Mesenchymal stem cell (in vitro differentiated cells and primary cell): ENCODE measurements around the gene PTPRE.

ENCODE experiments used
- DNase-seq: peaks from one replicate; pipeline ENCODE4 v3.0.0-alpha.2; 2013
- H2AFZ ChIP-seq: one replicate; pipeline ENCODE4 v1.6.1; 2013; ENCODE audit warnings: low read depth, mild to moderate bottlenecking, control low read depth, inconsistent platforms, low read length, moderate library complexity
- H2AK5ac ChIP-seq: 2 replicates; pipeline ENCODE4 v1.6.1; 2013; ENCODE audit warnings: low read length, moderate library complexity, mild to moderate bottlenecking, inconsistent platforms; ENCODE audit not compliant: severe bottlenecking
- H2BK120ac ChIP-seq: one replicate; pipeline ENCODE4 v1.6.1; 2013; ENCODE audit warnings: low read depth, mild to moderate bottlenecking, inconsistent platforms, low read length, moderate library complexity
- H2BK12ac ChIP-seq, 2 experiments: one replicate each; pipeline ENCODE4 v1.6.1; 2013; ENCODE audit warnings: inconsistent platforms in 2 of 2, low read length in 2 of 2, mild to moderate bottlenecking in 2 of 2, moderate library complexity in 2 of 2, control low read depth in 1 of 2
- H2BK15ac ChIP-seq: one replicate; pipeline ENCODE4 v1.6.1; 2013; ENCODE audit warnings: mild to moderate bottlenecking, low read depth, inconsistent platforms; ENCODE audit not compliant: poor library complexity, severe bottlenecking
- H2BK5ac ChIP-seq: 2 replicates; pipeline ENCODE4 v1.6.1; 2013; ENCODE audit warnings: low read depth, mild to moderate bottlenecking, low read length, control low read depth, inconsistent platforms; ENCODE audit not compliant: poor library complexity, severe bottlenecking
- H3K14ac ChIP-seq, 2 experiments: one replicate each; pipeline ENCODE4 v1.6.1; 2013; ENCODE audit warnings: inconsistent platforms in 2 of 2, low read length in 2 of 2, control low read depth in 1 of 2, mild to moderate bottlenecking in 1 of 2, moderate library complexity in 1 of 2
- H3K18ac ChIP-seq, 2 experiments: one replicate each; pipeline ENCODE4 v1.6.1; 2013; ENCODE audit warnings: inconsistent platforms in 2 of 2, low read length in 2 of 2, control low read depth in 1 of 2, low read depth in 1 of 2, mild to moderate bottlenecking in 1 of 2
- H3K23ac ChIP-seq, 2 experiments: one replicate each; pipeline ENCODE4 v1.6.1; 2013; ENCODE audit warnings: inconsistent platforms in 2 of 2, low read length in 2 of 2, mild to moderate bottlenecking in 2 of 2, moderate library complexity in 2 of 2, control low read depth in 1 of 2
- H3K27ac ChIP-seq: 2 replicates; pipeline ENCODE4 v1.5.1; 2013; ENCODE audit warnings: mild to moderate bottlenecking, moderate library complexity, low read length, control low read depth, inconsistent platforms; ENCODE audit not compliant: poor library complexity, severe bottlenecking
- H3K27me3 ChIP-seq, 2 experiments: 2 replicates each; pipeline versions ENCODE4 v1.6.1 to v1.7.0; 2013; ENCODE audit warnings: low read length in 2 of 2, mild to moderate bottlenecking in 2 of 2, moderate library complexity in 2 of 2, control low read depth in 1 of 2, inconsistent platforms in 1 of 2; ENCODE audit not compliant: control insufficient read depth in 1 of 2, insufficient read depth in 1 of 2
- H3K36me3 ChIP-seq, 2 experiments: 2 replicates each; pipeline versions ENCODE4 v1.6.1 to v1.7.0; 2013; ENCODE audit warnings: low read length in 2 of 2, control low read depth in 1 of 2, inconsistent platforms in 1 of 2, low read depth in 1 of 2, mild to moderate bottlenecking in 1 of 2; ENCODE audit not compliant: insufficient read depth in 2 of 2, control insufficient read depth in 1 of 2
- H3K4ac ChIP-seq, 2 experiments: one replicate each; pipeline ENCODE4 v1.6.1; 2013; ENCODE audit warnings: inconsistent platforms in 2 of 2, low read length in 2 of 2, mild to moderate bottlenecking in 2 of 2, moderate library complexity in 2 of 2, control low read depth in 1 of 2, low read depth in 1 of 2
- H3K4me1 ChIP-seq: 2 replicates; pipeline ENCODE4 v1.6.1; 2013; ENCODE audit warnings: low read depth, low read length, control low read depth; ENCODE audit not compliant: control insufficient read depth, insufficient read depth
- H3K4me2 ChIP-seq: 2 replicates; pipeline ENCODE4 v1.6.1; 2013; ENCODE audit warnings: low read length, mild to moderate bottlenecking, inconsistent platforms; ENCODE audit not compliant: poor library complexity, severe bottlenecking
- H3K4me3 ChIP-seq, 2 experiments: 2 replicates each; pipeline versions ENCODE4 v1.5.1 to v1.7.0; 2013; ENCODE audit warnings: low read length in 2 of 2, mild to moderate bottlenecking in 2 of 2, control low read depth in 1 of 2, low read depth in 1 of 2; ENCODE audit not compliant: insufficient read depth in 1 of 2
- H3K79me1 ChIP-seq: replicated peaks from 2 replicates; pipeline ENCODE4 v1.6.1; 2013; ENCODE audit warnings: mild to moderate bottlenecking, control low read depth, low read length, inconsistent platforms; ENCODE audit not compliant: poor library complexity, severe bottlenecking
- H3K9ac ChIP-seq: 2 replicates; pipeline ENCODE4 v1.7.0; 2013; ENCODE audit warnings: mild to moderate bottlenecking, low read length, moderate library complexity
- H3K9me3 ChIP-seq: 2 replicates; pipeline ENCODE4 v1.7.0; 2013; ENCODE audit warnings: mild to moderate bottlenecking, low read length; ENCODE audit not compliant: control insufficient read depth
- H4K8ac ChIP-seq: one replicate; pipeline ENCODE4 v1.6.1; 2013; ENCODE audit warnings: inconsistent platforms, mild to moderate bottlenecking, low read length, moderate library complexity
- H4K91ac ChIP-seq: one replicate; pipeline ENCODE4 v1.6.1; 2013; ENCODE audit warnings: mild to moderate bottlenecking, low read length, inconsistent platforms
- WGBS: methylation state at CpG from one replicate; pipeline ENCODE4 v1.1.7; 2013; ENCODE audit warnings: mixed read lengths; 5-methylcytosine and 5-hydroxymethylcytosine counted together

PTPRE gene

GRCh38 chr10:127894146-127894545 is 12.8 kb upstream of the PTPRE start:
- WGBS, result no CpG with 5 or more reads among the region's 1 CpG
- no peak overlapping the region for H3K23ac ChIP-seq

DNA sequence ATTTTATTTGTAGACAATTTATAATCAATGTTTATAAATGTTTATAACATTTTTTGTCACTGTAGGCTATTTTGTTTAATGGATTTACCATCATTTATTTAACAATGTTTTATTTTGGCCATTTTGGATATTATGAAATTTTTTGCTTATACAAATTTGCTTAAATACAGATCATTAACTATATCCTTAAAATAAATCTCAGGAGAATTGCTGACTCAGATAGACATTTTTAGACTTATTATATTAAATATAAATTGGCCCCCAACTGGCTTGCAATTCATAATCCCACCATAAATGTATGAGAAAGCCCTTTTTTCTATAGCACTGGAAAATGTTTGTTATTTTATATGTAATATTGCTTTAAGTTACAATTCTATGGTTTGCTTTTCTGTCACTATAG is 10.3 kb upstream of the PTPRE start:
- no peak overlapping the region for H3K4me3 ChIP-seq
- no peaks in the 10 kb centered on the region for H3K79me1 ChIP-seq
- H3K4me2 ChIP-seq, result no peak overlapping the region
- no peak overlapping the region for H2BK5ac ChIP-seq
- no peak overlapping the region for H2BK120ac ChIP-seq
- H3K14ac ChIP-seq, result no peak overlapping the region
- no peaks in the 10 kb centered on the region for H3K4me1 ChIP-seq
- no peak overlapping the region for H2BK12ac ChIP-seq
- H2BK15ac ChIP-seq, result no peak overlapping the region
- no peaks in the 10 kb centered on the region for H3K27me3 ChIP-seq
- no peak overlapping the region for H4K91ac ChIP-seq
- H3K9ac ChIP-seq, result no peak overlapping the region
- no peak overlapping the region for H3K27ac ChIP-seq
- no peak overlapping the region for H3K4ac ChIP-seq
- H2AK5ac ChIP-seq, result no peak overlapping the region
- H3K18ac ChIP-seq, result no peak overlapping the region
- no peaks in the 10 kb centered on the region for H3K9me3 ChIP-seq
- no peak overlapping the region for H4K8ac ChIP-seq
- no peak overlapping the region for H2AFZ ChIP-seq
- no peaks in the 10 kb centered on the region for H3K36me3 ChIP-seq
- H3K23ac ChIP-seq, result no peak overlapping the region
- no peak for DNase-seq

More at GRCh38 chr10:127894146-127894545, 12.8 kb upstream of the PTPRE start:
- Histone ChIP-seq H3K4me3 (no peak overlapping the region), H4K91ac (no peak overlapping the region), H3K79me1 (no peaks in the 10 kb centered on the region), H3K4me1 (peaks cover 3% of the 10 kb centered on the region), H3K27me3 (no peaks in the 10 kb centered on the region), H4K8ac (no peak overlapping the region), H3K9me3 (no peaks in the 10 kb centered on the region), H2BK120ac (no peak overlapping the region), H2BK15ac (no peak overlapping the region), H2BK5ac (no peak overlapping the region), H2AFZ (no peak overlapping the region), H3K36me3 (no peaks in the 10 kb centered on the region), H3K27ac (no peak overlapping the region), H3K18ac (no peak overlapping the region), H2AK5ac (no peak overlapping the region), H3K4me2 (no peak overlapping the region), H3K14ac (no peak overlapping the region), H2BK12ac (no peak overlapping the region), H3K9ac (no peak overlapping the region), H3K4ac (no peak overlapping the region)
- no peak for DNase-seq

GRCh38 chr10:127897177-127897576 is 9.7 kb upstream of the PTPRE start:
- 80% methylated on average over 1 of the region's 2 CpGs for WGBS
- no peak overlapping the region for H2AFZ ChIP-seq
- H3K9me3 ChIP-seq, result no peaks in the 10 kb centered on the region
- H3K9ac ChIP-seq, result no peak overlapping the region
- H3K14ac ChIP-seq, result no peak overlapping the region
- no peak overlapping the region for H3K18ac ChIP-seq
- H3K4me3 ChIP-seq, result no peak overlapping the region
- H4K8ac ChIP-seq, result no peak overlapping the region
- no peak overlapping the region for H2BK120ac ChIP-seq
- H3K27me3 ChIP-seq, result no peaks in the 10 kb centered on the region
- no peak overlapping the region for H3K4me2 ChIP-seq
- H3K79me1 ChIP-seq, result no peaks in the 10 kb centered on the region
- no peak overlapping the region for H2BK15ac ChIP-seq
- no peaks in the 10 kb centered on the region for H3K36me3 ChIP-seq
- H3K27ac ChIP-seq, result no peak overlapping the region
- H2BK5ac ChIP-seq, result no peak overlapping the region
- H3K4me1 ChIP-seq, result no peaks in the 10 kb centered on the region
- H3K23ac ChIP-seq, result no peak overlapping the region
- H3K4ac ChIP-seq, result no peak overlapping the region
- no peak overlapping the region for H2BK12ac ChIP-seq
- no peak for DNase-seq
- H2AK5ac ChIP-seq, result no peak overlapping the region
- H4K91ac ChIP-seq, result no peak overlapping the region

- no peak overlapping the region for H3K27ac ChIP-seq
- H2BK12ac ChIP-seq, result no peak overlapping the region
- H3K9ac ChIP-seq, result no peak overlapping the region
- H2AFZ ChIP-seq, result no peak overlapping the region
- no peak for DNase-seq
- H3K27me3 ChIP-seq, result peaks cover 0 to 2% of the 10 kb centered on the region in 2 experiments
- H4K8ac ChIP-seq, result no peak overlapping the region
- H3K79me1 ChIP-seq, result no peaks in the 10 kb centered on the region
- H3K18ac ChIP-seq, result no peak overlapping the region
- H3K9me3 ChIP-seq, result no peaks in the 10 kb centered on the region
- no peak overlapping the region for H2AK5ac ChIP-seq
- no peak overlapping the region for H3K4me3 ChIP-seq
- H3K4me2 ChIP-seq, result no peak overlapping the region
- no peaks in the 10 kb centered on the region for H3K4me1 ChIP-seq
- no peak overlapping the region for H2BK5ac ChIP-seq
- no peak overlapping the region for H3K14ac ChIP-seq
- H2BK15ac ChIP-seq, result no peak overlapping the region
- H4K91ac ChIP-seq, result no peak overlapping the region
- no peak overlapping the region for H3K4ac ChIP-seq
- H3K23ac ChIP-seq, result no peak overlapping the region
- H2BK120ac ChIP-seq, result no peak overlapping the region
- no peaks in the 10 kb centered on the region for H3K36me3 ChIP-seq
- WGBS, result 14% methylated on average over 1 of the region's 3 CpGs
Measured at GRCh38 chr10:127899766-127900387, 7.0 kb upstream of the PTPRE start.
